Tibial nerve (tissue), 4 donors: Measurements from ENCODE around the gene CHMP5. TPM values are rescaled to one million over a fixed set of nuclear protein-coding genes. Genes with fewer than 3 reads are reported as not detected.

Experiments used
- DNase-seq, 2 donors: peaks; one replicate each; pipeline ENCODE4 v3.0.0-alpha.2; 2019; ENCODE audit warnings: low spot score in 2 of 2
- H3K27ac ChIP-seq, 4 donors: fragments of 200-600 bp; sonication (generic) in 3 of 4; one replicate each; pipeline ENCODE4 v1.5.1; 2017 to 2019; ENCODE audit warnings: mild to moderate bottlenecking in 1 of 4
- H3K27me3 ChIP-seq, 2 donors: fragments of 200-600 bp; sonication (generic) in 1 of 2; one replicate each; pipeline versions ENCODE4 v1.5.1 to v1.6.0; 2017 to 2019
- H3K36me3 ChIP-seq, 3 donors: fragments of 200-600 bp; sonication (generic); one replicate each; pipeline ENCODE4 v1.5.1; 2018 to 2019
- H3K4me1 ChIP-seq, 4 donors: fragments of 200-600 bp; sonication (generic) in 3 of 4; one replicate each; pipeline ENCODE4 v1.5.1; 2017 to 2019
- H3K4me3 ChIP-seq, 4 donors: fragments of 200-600 bp; sonication (generic) in 3 of 4; one replicate each; pipeline ENCODE4 v1.5.1; 2017 to 2019; ENCODE audit warnings: mild to moderate bottlenecking in 1 of 4, moderate library complexity in 1 of 4
- H3K9me3 ChIP-seq, 4 donors: fragments of 200-600 bp; sonication (generic) in 3 of 4; one replicate each; pipeline ENCODE4 v1.5.1; 2017 to 2019
- EP300 ChIP-seq, 2 donors: sonication (generic); formaldehyde crosslinking; IDR thresholded peaks; one replicate each; pipeline ENCODE4 v1.6.1; 2017; ENCODE audit warnings: antibody characterized with exemption in 2 of 2, mild to moderate bottlenecking in 1 of 2
- POLR2A ChIP-seq, 2 donors: fragments of 450-650 bp; IDR thresholded peaks; one replicate each; pipeline ENCODE4 v1.6.1; 2017; ENCODE audit warnings: antibody characterized with exemption in 2 of 2, mild to moderate bottlenecking in 2 of 2, moderate library complexity in 2 of 2
- WGBS, 2 donors: methylation state at CpG; one replicate each; pipeline ENCODE4 v1.1.5; 2018; 5-methylcytosine and 5-hydroxymethylcytosine counted together
- total RNA-seq, 4 donors: library from RNA; depleted of rRNA; stranded (reverse); fragments of >200 nt; gene quantifications; one replicate each; pipeline ENCODE4 v1.1.0, GENCODE V29; 2016
- TF ChIP-seq, protein P1 (sequence below), 5 experiments: fragments of 200-600 bp in 3 of 5; fragments of 450-650 bp in 2 of 5; sonication (generic) in 3 of 5; IDR thresholded peaks; one replicate each; pipeline ENCODE4 v1.5.1; 2016 to 2019; ENCODE audit warnings: antibody characterized with exemption in 5 of 5, mild to moderate bottlenecking in 3 of 5, moderate library complexity in 2 of 5

CHMP5 gene
- total RNA-seq, 4 donors from 2014 or later: 56.1 to 67.4 (median 59.3) TPM

- H3K4me1 ChIP-seq: peaks cover 0 to 22% (median 5%) of the 10 kb centered on the region in 4 donors
- H3K27ac ChIP-seq: peak overlapping the region; percentile 20 to 70 (median 52)
- H3K9me3 ChIP-seq: no peaks in the 10 kb centered on the region
- H3K27me3 ChIP-seq: no peaks in the 10 kb centered on the region
- H3K4me3 ChIP-seq: no peak overlapping the region
- WGBS, 2 donors: 44 to 74% methylated on average over 1 of the region's 1 CpG
- TF ChIP-seq EP300 (IDR thresholded peaks at IDR 0.05) (no peak), POLR2A (IDR thresholded peaks at IDR 0.05) (no peak)
- TF ChIP-seq, protein P1, sequence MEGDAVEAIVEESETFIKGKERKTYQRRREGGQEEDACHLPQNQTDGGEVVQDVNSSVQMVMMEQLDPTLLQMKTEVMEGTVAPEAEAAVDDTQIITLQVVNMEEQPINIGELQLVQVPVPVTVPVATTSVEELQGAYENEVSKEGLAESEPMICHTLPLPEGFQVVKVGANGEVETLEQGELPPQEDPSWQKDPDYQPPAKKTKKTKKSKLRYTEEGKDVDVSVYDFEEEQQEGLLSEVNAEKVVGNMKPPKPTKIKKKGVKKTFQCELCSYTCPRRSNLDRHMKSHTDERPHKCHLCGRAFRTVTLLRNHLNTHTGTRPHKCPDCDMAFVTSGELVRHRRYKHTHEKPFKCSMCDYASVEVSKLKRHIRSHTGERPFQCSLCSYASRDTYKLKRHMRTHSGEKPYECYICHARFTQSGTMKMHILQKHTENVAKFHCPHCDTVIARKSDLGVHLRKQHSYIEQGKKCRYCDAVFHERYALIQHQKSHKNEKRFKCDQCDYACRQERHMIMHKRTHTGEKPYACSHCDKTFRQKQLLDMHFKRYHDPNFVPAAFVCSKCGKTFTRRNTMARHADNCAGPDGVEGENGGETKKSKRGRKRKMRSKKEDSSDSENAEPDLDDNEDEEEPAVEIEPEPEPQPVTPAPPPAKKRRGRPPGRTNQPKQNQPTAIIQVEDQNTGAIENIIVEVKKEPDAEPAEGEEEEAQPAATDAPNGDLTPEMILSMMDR (IDR thresholded peaks at IDR 0.05): no peak
- H3K36me3 ChIP-seq: peaks cover 4 to 93% (median 19%) of the 10 kb centered on the region in 3 donors
- no peak for DNase-seq
These were observed 55.4 kb downstream of the CHMP5 start for GRCh38 chr9:33320230-33320567.

DNA sequence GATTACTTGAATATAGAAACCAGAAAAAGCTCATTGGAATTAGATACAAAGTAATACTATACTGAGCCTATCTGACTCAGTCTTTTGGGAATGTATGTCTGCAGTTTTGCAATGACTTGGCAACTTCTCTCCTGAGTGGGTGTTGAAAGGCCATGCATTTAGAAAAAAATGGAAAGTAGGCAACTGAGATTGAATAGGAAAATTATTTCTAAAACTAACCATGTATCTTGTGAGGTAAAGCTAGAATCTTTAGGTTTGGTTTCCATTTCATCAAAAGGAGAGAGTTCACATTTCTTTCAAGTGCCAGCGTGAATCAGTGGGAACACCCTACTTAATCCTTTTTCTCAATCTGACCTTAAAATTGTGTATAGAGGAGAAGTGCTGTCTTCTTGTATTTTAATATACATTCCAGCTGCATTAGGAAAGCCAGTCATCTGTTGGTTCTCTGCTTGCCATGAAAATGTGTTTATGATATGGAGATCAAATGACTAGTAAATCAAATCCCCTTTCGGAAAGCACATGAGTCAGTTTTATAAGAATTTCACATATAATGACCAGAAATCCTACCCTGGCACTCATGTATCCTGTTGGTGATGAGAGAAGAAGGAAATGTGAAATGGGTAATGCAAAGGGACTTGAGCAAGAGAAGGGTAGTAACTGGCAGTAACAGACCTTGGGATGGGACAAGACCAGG is 55.9 kb downstream of the CHMP5 start:
- no peaks in the 10 kb centered on the region for H3K9me3 ChIP-seq
- TF ChIP-seq, protein P1 (IDR thresholded peaks at IDR 0.05): no peak
- TF ChIP-seq EP300 (IDR thresholded peaks at IDR 0.05): peak in 1 of 2 donors; percentile 47
- 49 to 53% methylated on average over 2 of the region's 2 CpGs for WGBS, 2 donors
- H3K27ac ChIP-seq: peak overlapping the region; percentile 20 to 70 (median 52)
- no peak overlapping the region for H3K4me3 ChIP-seq
- peaks cover 0 to 22% (median 5%) of the 10 kb centered on the region in 4 donors for H3K4me1 ChIP-seq
- peak in 1 of 2 donors; percentile 16 for DNase-seq
- peaks cover 4 to 93% (median 19%) of the 10 kb centered on the region in 3 donors for H3K36me3 ChIP-seq
- no peaks in the 10 kb centered on the region for H3K27me3 ChIP-seq

DNA sequence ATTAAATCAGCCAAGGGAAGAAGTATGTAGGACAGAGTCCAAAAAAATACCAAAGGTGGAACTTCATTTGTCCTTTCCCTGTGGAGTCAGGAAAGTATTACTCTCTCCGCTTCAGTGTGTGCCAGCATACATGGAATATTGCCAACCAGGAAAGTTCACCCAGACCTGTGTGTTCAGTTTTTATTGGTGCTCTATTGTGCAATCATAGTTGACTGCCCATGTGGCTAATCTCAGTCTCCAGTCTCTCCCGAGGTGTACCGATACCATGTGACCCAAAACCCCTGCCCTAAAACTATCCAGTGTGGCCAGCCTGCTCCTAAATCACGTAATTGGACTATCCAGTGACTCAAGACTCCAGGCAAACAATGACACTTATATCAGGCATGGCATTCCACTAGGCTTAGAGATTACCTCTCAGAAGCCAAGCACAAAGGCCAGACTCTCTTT is 64.3 kb downstream of the CHMP5 start:
- Histone ChIP-seq H3K27me3 (no peaks in the 10 kb centered on the region), H3K4me3 (no peak overlapping the region), H3K36me3 (peaks cover 0 to 97% (median 0%) of the 10 kb centered on the region in 3 donors), H3K4me1 (no peaks in the 10 kb centered on the region), H3K9me3 (no peaks in the 10 kb centered on the region), H3K27ac (no peak overlapping the region)
- WGBS, 2 donors: 72 to 84% methylated on average over 4 of the region's 4 CpGs
- TF ChIP-seq EP300 (IDR thresholded peaks at IDR 0.05): peak in 1 of 2 donors; percentile 32
- TF ChIP-seq, protein P1 (IDR thresholded peaks at IDR 0.05): no peak
- DNase-seq: peak in 1 of 2 donors; percentile 20

- Histone ChIP-seq H3K4me1 (no peaks in the 10 kb centered on the region), H3K36me3 (peaks cover 0 to 95% (median 0%) of the 10 kb centered on the region in 3 donors), H3K27ac (no peak overlapping the region), H3K9me3 (no peaks in the 10 kb centered on the region), H3K4me3 (no peak overlapping the region), H3K27me3 (no peaks in the 10 kb centered on the region)
- TF ChIP-seq EP300 (IDR thresholded peaks at IDR 0.05): no peak
- TF ChIP-seq, protein P1 (IDR thresholded peaks at IDR 0.05): no peak
- no peak for TF ChIP-seq POLR2A (IDR thresholded peaks at IDR 0.05)
- no peak for DNase-seq
- WGBS, 2 donors: 71% methylated on average over 5 of the region's 5 CpGs
These were observed 65.1 kb downstream of the CHMP5 start for GRCh38 chr9:33329979-33330378.

GRCh38 chr9:33331377-33331891 is 66.6 kb downstream of the CHMP5 start:
- WGBS, 2 donors: 67 to 71% methylated on average over 3 of the region's 3 CpGs
- Histone ChIP-seq H3K4me1 (no peaks in the 10 kb centered on the region), H3K27me3 (no peaks in the 10 kb centered on the region), H3K4me3 (no peak overlapping the region), H3K9me3 (no peaks in the 10 kb centered on the region), H3K36me3 (peaks cover 0 to 96% (median 0%) of the 10 kb centered on the region in 3 donors), H3K27ac (no peak overlapping the region)
- DNase-seq: no peak
- TF ChIP-seq EP300 (IDR thresholded peaks at IDR 0.05): no peak
- TF ChIP-seq, protein P1 (IDR thresholded peaks at IDR 0.05): no peak
- TF ChIP-seq POLR2A (IDR thresholded peaks at IDR 0.05): no peak
